ENCODE results near the gene LRP1-AS.

Gene LRP1-AS

GRCh38 chr12:57145460-57146059, 1.9 kb downstream of the LRP1-AS start:
- H3K27me3 ChIP-seq (ENCODE audit: insufficient read depth, low read depth) = no peaks in the 10 kb centered on the region
- H3K79me2 ChIP-seq (ENCODE audit: insufficient read depth, low read depth) = no peaks in the 10 kb centered on the region
- H3K4me2 ChIP-seq = no peak overlapping the region
- no peak overlapping the region for H3K4me3 ChIP-seq (IDR thresholded peaks at IDR 0.05; ENCODE audit: insufficient read depth, low read depth, low read length)
- TF ChIP-seq, protein P1, sequence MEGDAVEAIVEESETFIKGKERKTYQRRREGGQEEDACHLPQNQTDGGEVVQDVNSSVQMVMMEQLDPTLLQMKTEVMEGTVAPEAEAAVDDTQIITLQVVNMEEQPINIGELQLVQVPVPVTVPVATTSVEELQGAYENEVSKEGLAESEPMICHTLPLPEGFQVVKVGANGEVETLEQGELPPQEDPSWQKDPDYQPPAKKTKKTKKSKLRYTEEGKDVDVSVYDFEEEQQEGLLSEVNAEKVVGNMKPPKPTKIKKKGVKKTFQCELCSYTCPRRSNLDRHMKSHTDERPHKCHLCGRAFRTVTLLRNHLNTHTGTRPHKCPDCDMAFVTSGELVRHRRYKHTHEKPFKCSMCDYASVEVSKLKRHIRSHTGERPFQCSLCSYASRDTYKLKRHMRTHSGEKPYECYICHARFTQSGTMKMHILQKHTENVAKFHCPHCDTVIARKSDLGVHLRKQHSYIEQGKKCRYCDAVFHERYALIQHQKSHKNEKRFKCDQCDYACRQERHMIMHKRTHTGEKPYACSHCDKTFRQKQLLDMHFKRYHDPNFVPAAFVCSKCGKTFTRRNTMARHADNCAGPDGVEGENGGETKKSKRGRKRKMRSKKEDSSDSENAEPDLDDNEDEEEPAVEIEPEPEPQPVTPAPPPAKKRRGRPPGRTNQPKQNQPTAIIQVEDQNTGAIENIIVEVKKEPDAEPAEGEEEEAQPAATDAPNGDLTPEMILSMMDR (conservative IDR thresholded peaks at IDR 0.05; ENCODE audit: low read depth, low read length) = no peak
- H3K36me3 ChIP-seq (ENCODE audit: insufficient read depth) = no peaks in the 10 kb centered on the region
- no peak overlapping the region for H2AFZ ChIP-seq (ENCODE audit: low read depth)
- no peaks in the 10 kb centered on the region for H4K20me1 ChIP-seq (ENCODE audit: insufficient read depth)
- H3K4me1 ChIP-seq (ENCODE audit: low read depth, poor library complexity, severe bottlenecking) = no peaks in the 10 kb centered on the region
- no peak overlapping the region for H3K27ac ChIP-seq
- no peak overlapping the region for H3K9ac ChIP-seq

- no peaks in the 10 kb centered on the region for H3K4me1 ChIP-seq (ENCODE audit: low read depth, poor library complexity, severe bottlenecking)
- H3K79me2 ChIP-seq (ENCODE audit: insufficient read depth, low read depth) = no peaks in the 10 kb centered on the region
- H3K9ac ChIP-seq = no peak overlapping the region
- no peak overlapping the region for H2AFZ ChIP-seq (ENCODE audit: low read depth)
- TF ChIP-seq, protein P1 (conservative IDR thresholded peaks at IDR 0.05; ENCODE audit: low read depth, low read length) = no peak
- no peak overlapping the region for H3K4me3 ChIP-seq (IDR thresholded peaks at IDR 0.05; ENCODE audit: insufficient read depth, low read depth, low read length)
- no peaks in the 10 kb centered on the region for H3K36me3 ChIP-seq (ENCODE audit: insufficient read depth)
- H4K20me1 ChIP-seq (ENCODE audit: insufficient read depth) = no peaks in the 10 kb centered on the region
- no peaks in the 10 kb centered on the region for H3K27me3 ChIP-seq (ENCODE audit: insufficient read depth, low read depth)
- H3K27ac ChIP-seq = no peak overlapping the region
- no peak overlapping the region for H3K4me2 ChIP-seq
These were observed 4.0 kb downstream of the LRP1-AS start for GRCh38 chr12:57143454-57143853.

DNA sequence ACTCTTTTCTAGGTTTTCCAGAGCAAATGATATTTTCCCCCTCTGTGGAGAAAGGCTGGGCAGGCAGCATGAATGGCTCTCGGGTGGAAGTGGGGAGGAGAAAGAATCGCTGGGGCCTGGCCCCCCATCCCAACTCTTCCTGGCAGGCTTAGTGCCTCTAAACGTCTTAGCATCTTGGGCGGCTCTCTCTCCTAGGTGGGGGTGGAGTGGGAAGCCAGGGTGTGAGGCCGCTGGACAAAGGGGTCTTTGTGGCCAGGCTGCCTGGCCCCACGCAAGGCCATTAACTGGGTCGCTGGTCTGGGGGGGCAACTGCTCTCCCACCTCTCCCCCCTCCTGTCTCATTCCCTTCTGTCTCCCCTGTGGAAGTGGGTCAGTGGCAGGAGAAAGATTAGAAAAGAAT, 4.7 kb downstream of the LRP1-AS start:
- no peaks in the 10 kb centered on the region for H3K4me1 ChIP-seq (ENCODE audit: low read depth, poor library complexity, severe bottlenecking)
- H3K79me2 ChIP-seq (ENCODE audit: insufficient read depth, low read depth) = no peaks in the 10 kb centered on the region
- no peak overlapping the region for H3K4me2 ChIP-seq
- H4K20me1 ChIP-seq (ENCODE audit: insufficient read depth) = no peaks in the 10 kb centered on the region
- no peak overlapping the region for H3K4me3 ChIP-seq (IDR thresholded peaks at IDR 0.05; ENCODE audit: insufficient read depth, low read depth, low read length)
- TF ChIP-seq, protein P1 (conservative IDR thresholded peaks at IDR 0.05; ENCODE audit: low read depth, low read length) = no peak
- no peak overlapping the region for H2AFZ ChIP-seq (ENCODE audit: low read depth)
- no peaks in the 10 kb centered on the region for H3K36me3 ChIP-seq (ENCODE audit: insufficient read depth)
- no peak overlapping the region for H3K9ac ChIP-seq
- no peak overlapping the region for H3K27ac ChIP-seq
- H3K27me3 ChIP-seq (ENCODE audit: insufficient read depth, low read depth) = no peaks in the 10 kb centered on the region

DNA sequence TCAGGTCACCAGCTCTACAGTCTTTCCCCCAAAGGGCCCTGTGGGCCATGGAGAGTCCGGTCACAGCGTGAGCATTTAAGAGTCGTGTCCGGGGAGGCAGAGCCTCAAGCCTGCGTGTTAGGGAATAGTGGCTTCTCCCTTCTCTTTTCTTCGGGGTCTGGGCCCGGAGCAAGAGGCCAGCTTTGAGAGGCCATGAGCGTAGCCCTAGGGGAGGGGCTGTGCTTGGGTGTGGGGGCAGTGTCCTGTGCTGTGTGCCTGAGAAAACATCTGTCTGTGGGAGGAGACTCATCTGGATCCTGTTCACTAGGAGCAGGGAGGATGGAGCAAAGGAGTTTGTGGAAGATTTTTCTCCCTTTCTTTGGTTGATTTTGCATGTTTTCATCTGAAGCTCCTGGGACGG, 5.3 kb downstream of the LRP1-AS start:
- Histone ChIP-seq H3K27ac (no peak overlapping the region), H3K27me3 (ENCODE audit: insufficient read depth, low read depth) (no peaks in the 10 kb centered on the region), H3K4me3 (IDR thresholded peaks at IDR 0.05; ENCODE audit: insufficient read depth, low read depth, low read length) (no peak overlapping the region), H4K20me1 (ENCODE audit: insufficient read depth) (no peaks in the 10 kb centered on the region), H3K36me3 (ENCODE audit: insufficient read depth) (no peaks in the 10 kb centered on the region), H2AFZ (ENCODE audit: low read depth) (no peak overlapping the region), H3K4me1 (ENCODE audit: low read depth, poor library complexity, severe bottlenecking) (no peaks in the 10 kb centered on the region), H3K9ac (no peak overlapping the region), H3K79me2 (ENCODE audit: insufficient read depth, low read depth) (no peaks in the 10 kb centered on the region), H3K4me2 (no peak overlapping the region)
- TF ChIP-seq, protein P1 (conservative IDR thresholded peaks at IDR 0.05; ENCODE audit: low read depth, low read length) = no peak

Data from KMS-11 (cell line).